Muscle layer of duodenum (tissue), 2 donors: ENCODE data around the gene CEP55.

ENCODE experiments used
- H3K27ac ChIP-seq: one replicate; pipeline ENCODE4 v1.7.0; 2013; ENCODE audit warnings: mild to moderate bottlenecking, low read length
- H3K27me3 ChIP-seq: one replicate; pipeline ENCODE4 v1.7.0; 2013; ENCODE audit warnings: low read depth, mild to moderate bottlenecking, control low read depth, low read length
- H3K36me3 ChIP-seq, 2 donors: one replicate each; pipeline ENCODE4 v1.7.0; 2013; ENCODE audit warnings: low read length in 2 of 2, control low read depth in 1 of 2, mild to moderate bottlenecking in 1 of 2; ENCODE audit not compliant: insufficient read depth in 2 of 2, control insufficient read depth in 1 of 2
- H3K4me1 ChIP-seq, 2 donors: one replicate each; pipeline ENCODE4 v1.7.0; 2013; ENCODE audit warnings: low read length in 2 of 2, mild to moderate bottlenecking in 2 of 2, control low read depth in 1 of 2, moderate library complexity in 1 of 2; ENCODE audit not compliant: insufficient read depth in 2 of 2, control insufficient read depth in 1 of 2
- H3K4me3 ChIP-seq, 2 donors: one replicate each; pipeline ENCODE4 v1.7.0; 2013; ENCODE audit warnings: low read length in 2 of 2, low read depth in 1 of 2, mild to moderate bottlenecking in 1 of 2
- H3K9me3 ChIP-seq, 2 donors: one replicate each; pipeline ENCODE4 v1.7.0; 2013; ENCODE audit warnings: low read length in 2 of 2, control low read depth in 1 of 2, mild to moderate bottlenecking in 1 of 2; ENCODE audit not compliant: control insufficient read depth in 1 of 2
- donor health status: healthy.

CEP55 gene

GRCh38 chr10:93570383-93570782 lies 74.0 kb downstream of the CEP55 start:
- no peak overlapping the region for H3K4me3 ChIP-seq
- peaks cover 19% of the 10 kb centered on the region for H3K27me3 ChIP-seq
- peaks cover 0 to 18% of the 10 kb centered on the region in 2 donors for H3K4me1 ChIP-seq
- no peaks in the 10 kb centered on the region for H3K36me3 ChIP-seq
- H3K9me3 ChIP-seq = no peaks in the 10 kb centered on the region
- no peak overlapping the region for H3K27ac ChIP-seq

- Histone ChIP-seq H3K4me1 (peaks cover 0 to 3% of the 10 kb centered on the region in 2 donors), H3K27me3 (peaks cover 15% of the 10 kb centered on the region), H3K4me3 (no peak overlapping the region), H3K27ac (no peak overlapping the region), H3K36me3 (no peaks in the 10 kb centered on the region), H3K9me3 (no peaks in the 10 kb centered on the region)
These were observed 76.2 kb downstream of the CEP55 start for GRCh38 chr10:93572606-93573005.

- Histone ChIP-seq H3K36me3 (no peaks in the 10 kb centered on the region), H3K27me3 (peaks cover 13% of the 10 kb centered on the region), H3K27ac (no peak overlapping the region), H3K9me3 (no peaks in the 10 kb centered on the region), H3K4me3 (no peak overlapping the region), H3K4me1 (no peaks in the 10 kb centered on the region)
These were observed 76.9 kb downstream of the CEP55 start for GRCh38 chr10:93573051-93573909.

- Histone ChIP-seq H3K36me3 (no peaks in the 10 kb centered on the region), H3K9me3 (no peaks in the 10 kb centered on the region), H3K27me3 (peaks cover 6% of the 10 kb centered on the region), H3K4me1 (no peaks in the 10 kb centered on the region), H3K27ac (no peak overlapping the region), H3K4me3 (no peak overlapping the region)
These were observed 77.5 kb downstream of the CEP55 start for GRCh38 chr10:93573924-93574323.

GRCh38 chr10:93576888-93577287 lies 80.5 kb downstream of the CEP55 start:
- Histone ChIP-seq H3K27ac (no peak overlapping the region), H3K27me3 (no peaks in the 10 kb centered on the region), H3K4me1 (no peaks in the 10 kb centered on the region)

GRCh38 chr10:93577565-93577964 lies 81.2 kb downstream of the CEP55 start:
- no peaks in the 10 kb centered on the region for H3K36me3 ChIP-seq

More at GRCh38 chr10:93576888-93577287, 80.5 kb downstream of the CEP55 start:
- no peak overlapping the region for H3K4me3 ChIP-seq
- peaks cover 3 to 5% of the 10 kb centered on the region in 2 donors for H3K9me3 ChIP-seq
- no peaks in the 10 kb centered on the region for H3K36me3 ChIP-seq

More at GRCh38 chr10:93577565-93577964, 81.2 kb downstream of the CEP55 start:
- Histone ChIP-seq H3K9me3 (peaks cover 3 to 5% of the 10 kb centered on the region in 2 donors), H3K4me3 (no peak overlapping the region), H3K27me3 (no peaks in the 10 kb centered on the region), H3K27ac (no peak overlapping the region), H3K4me1 (no peaks in the 10 kb centered on the region)
